M059J (cell line): ENCODE data around the gene USF3. TPM values are rescaled to one million over a fixed set of nuclear protein-coding genes. Genes with fewer than 3 reads are reported as not detected.
A peak's percentile ranks its signal among the peaks of the same experiment; 100 is the strongest.
"Not testable (repeated sequence)": the region's sequence is repeated elsewhere in the genome, so short reads cannot be mapped to it uniquely, and the experiment has no call there.

Experiments used
- DNase-seq: peaks from one replicate; pipeline ENCODE4 v3.0.0-alpha.2; 2012; ENCODE audit warnings: low read depth
- total RNA-seq: library from RNA; depleted of rRNA; stranded (reverse); fragments of >200 nt; shearing (Covaris generic); gene quantifications from 2 replicates; pipeline ENCODE4 v1.2.3, GENCODE V29; 2014

USF3 gene
- total RNA-seq, 1 experiment from 2014 or later: 13.8 TPM

- no peak for DNase-seq
Observed at GRCh38 chr3:113654310-113654709, 42.1 kb downstream of the USF3 start.

GRCh38 chr3:113649174-113649845 is 47.1 kb downstream of the USF3 start:
- DNase-seq: no peak

- DNase-seq: no peak
Observed at GRCh38 chr3:113648524-113648923, 47.9 kb downstream of the USF3 start.

GRCh38 chr3:113643583-113643982 is 52.9 kb downstream of the USF3 start:
- DNase-seq: no peak

- DNase-seq: no peak
Observed at GRCh38 chr3:113638910-113639309, 57.5 kb downstream of the USF3 start.

GRCh38 chr3:113637756-113638155 is 58.7 kb downstream of the USF3 start:
- no peak for DNase-seq

- DNase-seq: not testable (repeated sequence)
Observed at GRCh38 chr3:113636034-113636433, 60.4 kb downstream of the USF3 start.

GRCh38 chr3:113634782-113635474 is 61.5 kb downstream of the USF3 start:
- no peak for DNase-seq

GRCh38 chr3:113631573-113631972 is 64.9 kb downstream of the USF3 start:
- no peak for DNase-seq

GRCh38 chr3:113630956-113631542 is 65.4 kb downstream of the USF3 start:
- no peak for DNase-seq

- DNase-seq: no peak
Observed at GRCh38 chr3:113629584-113630421, 66.6 kb downstream of the USF3 start.

GRCh38 chr3:113628788-113629187 is 67.7 kb downstream of the USF3 start:
- no peak for DNase-seq

GRCh38 chr3:113628316-113628715 is 68.1 kb downstream of the USF3 start:
- DNase-seq: no peak

- peak; percentile 75 for DNase-seq
Observed at GRCh38 chr3:113626503-113627371, 69.7 kb downstream of the USF3 start.

GRCh38 chr3:113625834-113626233 is 70.6 kb downstream of the USF3 start:
- DNase-seq: no peak

- DNase-seq: no peak
Observed at GRCh38 chr3:113623811-113624210, 72.6 kb downstream of the USF3 start.

GRCh38 chr3:113623324-113623723 is 73.1 kb downstream of the USF3 start:
- no peak for DNase-seq

- no peak for DNase-seq
Observed at GRCh38 chr3:113620091-113620490, 76.4 kb downstream of the USF3 start.

- DNase-seq: no peak
Observed at GRCh38 chr3:113617726-113618125, 78.7 kb downstream of the USF3 start.

GRCh38 chr3:113615976-113616375 is 80.5 kb downstream of the USF3 start:
- no peak for DNase-seq

- DNase-seq: peak; percentile 36
Observed at GRCh38 chr3:113614402-113614801, 82.0 kb downstream of the USF3 start.
